Diencephalon (tissue), 1 donor: ENCODE results near the gene TSPAN5. TPM values are rescaled to one million over a fixed set of nuclear protein-coding genes. Genes with fewer than 3 reads are reported as not detected.

Experiments used
- total RNA-seq: library from RNA; depleted of rRNA; stranded (reverse); fragments of >200 nt; gene quantifications from one replicate; pipeline ENCODE4 v1.2.3, GENCODE V29; 2014

TSPAN5 gene
- 45.4 TPM for total RNA-seq

DNA sequence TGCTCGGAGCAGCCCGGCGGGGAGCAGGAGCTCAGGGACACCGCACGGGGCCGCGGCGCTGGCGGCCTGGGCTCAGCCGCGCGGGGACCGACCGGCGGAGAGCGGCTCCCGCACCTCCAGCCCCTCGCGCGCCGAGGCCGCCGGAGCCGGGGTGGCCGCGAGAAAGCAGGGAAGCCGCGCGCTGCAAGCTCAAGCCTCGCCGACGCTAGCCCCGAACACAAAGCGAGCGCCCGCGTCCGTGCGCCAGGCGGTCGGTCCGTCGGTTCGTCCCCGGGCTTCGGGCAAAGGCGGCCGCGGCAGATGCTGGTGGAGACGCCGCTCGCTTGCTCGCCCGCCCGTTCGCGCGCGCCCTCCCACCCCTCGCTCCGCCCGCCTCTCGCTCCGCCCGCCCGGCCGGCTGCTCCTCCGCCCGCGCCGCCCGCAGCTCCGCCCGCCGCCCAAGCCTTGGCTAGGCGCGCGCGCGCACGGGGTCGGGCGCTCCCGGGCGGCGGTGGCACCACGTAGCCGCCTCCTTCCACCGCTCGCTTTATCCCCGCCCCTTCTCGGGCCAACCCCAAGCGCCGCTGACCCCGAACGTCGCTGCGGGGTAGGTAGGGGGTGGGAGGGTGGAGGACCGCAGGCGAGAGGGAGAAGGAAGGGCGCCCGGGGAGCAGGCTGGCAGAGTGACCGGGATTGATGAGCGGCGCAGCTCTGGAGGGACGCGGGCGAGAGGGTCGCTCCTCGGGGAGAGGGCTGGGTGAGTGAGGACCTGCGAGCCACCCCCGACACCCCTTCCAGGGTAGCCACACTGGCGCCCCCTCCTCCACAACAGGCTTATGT is at the start of gene TSPAN5:
Gene TSPAN5 (minus strand): TSS at position 325 of the 819 bp plus-strand sequence.

